ENCODE results near the gene ENOSF1.

- no peak for TF ChIP-seq POLR2A (IDR thresholded peaks at IDR 0.05)
- no peak for TF ChIP-seq CTCF (IDR thresholded peaks at IDR 0.05)
These were observed 1.8 kb downstream of the ENOSF1 start for GRCh38 chr18:710418-711300.
